Stimulated activated CD4-positive, alpha-beta T cell treated with anti-CD3 and anti-CD28 coated beads, Interleukin-12 subunit alpha, Interleukin-12 subunit beta, amount 100 ng/mL, for 4 hours (primary cell): ENCODE measurements around the gene CNPY4.

Source experiments
- DNase-seq: peaks from one replicate; pipeline ENCODE4 v3.0.0-alpha.2; 2020

Gene CNPY4

GRCh38 chr7:100119072-100119969, at the start of gene CNPY4, which contains the start of gene TAF6:
TSS of gene CNPY4 (plus strand) at chr7:100119634. CDS start at chr7:100119745, 111 bp downstream.
TSS of gene TAF6 (minus strand) at chr7:100119358. CDS start at chr7:100114209, 5,149 bp downstream.
- peak; percentile 93 for DNase-seq

GRCh38 chr7:100069991-100070390, 49.4 kb upstream of the CNPY4 start:
- no peak for DNase-seq

GRCh38 chr7:100071018-100071723, 48.3 kb upstream of the CNPY4 start:
- DNase-seq: no peak

DNA sequence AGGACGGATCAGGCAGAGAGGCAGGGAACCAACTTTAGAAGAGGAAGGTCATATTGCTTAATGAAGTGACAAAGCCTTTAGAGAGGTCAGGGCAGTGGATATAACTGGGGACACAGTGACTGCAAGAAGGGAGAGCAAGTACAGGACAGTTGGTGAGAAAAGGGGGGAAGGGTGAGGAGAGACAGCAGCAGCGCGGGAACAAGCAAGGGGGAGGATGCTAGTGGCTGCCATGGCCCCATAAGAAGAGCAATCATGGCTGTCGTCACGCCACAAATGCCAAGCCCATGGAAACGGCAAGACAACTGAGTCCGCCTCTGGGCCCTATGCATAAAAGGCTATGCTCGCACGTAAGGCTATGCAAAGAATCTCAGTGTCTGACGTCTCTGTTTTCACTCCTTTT, 47.0 kb upstream of the CNPY4 start:
- no peak for DNase-seq

DNA sequence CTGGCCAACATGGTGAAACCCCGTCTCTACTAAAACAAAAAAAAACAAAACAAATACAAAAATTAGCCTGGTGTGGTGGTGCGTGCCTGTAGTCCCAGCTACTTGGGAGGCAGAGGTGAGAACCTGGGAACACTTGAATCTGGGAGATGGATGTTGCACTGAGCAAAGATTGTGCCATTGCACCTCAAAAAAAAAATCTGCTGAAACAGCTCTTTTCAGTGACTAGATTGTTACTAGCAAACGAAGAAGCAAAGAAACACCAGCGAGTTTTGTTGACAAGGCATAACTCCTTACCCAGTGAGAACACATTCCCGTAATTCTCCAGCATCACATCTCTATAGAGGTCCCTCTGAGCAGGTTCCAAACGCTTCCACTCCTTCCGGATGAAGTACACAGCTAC, 44.6 kb upstream of the CNPY4 start:
- DNase-seq: no peak

- DNase-seq: no peak
These were observed 44.0 kb upstream of the CNPY4 start for GRCh38 chr7:100075418-100075817.

- DNase-seq: no peak
These were observed 42.2 kb upstream of the CNPY4 start for GRCh38 chr7:100077205-100077604.

GRCh38 chr7:100079024-100079560, 40.3 kb upstream of the CNPY4 start:
- no peak for DNase-seq

GRCh38 chr7:100080907-100081534, 38.4 kb upstream of the CNPY4 start:
- DNase-seq: no peak

DNA sequence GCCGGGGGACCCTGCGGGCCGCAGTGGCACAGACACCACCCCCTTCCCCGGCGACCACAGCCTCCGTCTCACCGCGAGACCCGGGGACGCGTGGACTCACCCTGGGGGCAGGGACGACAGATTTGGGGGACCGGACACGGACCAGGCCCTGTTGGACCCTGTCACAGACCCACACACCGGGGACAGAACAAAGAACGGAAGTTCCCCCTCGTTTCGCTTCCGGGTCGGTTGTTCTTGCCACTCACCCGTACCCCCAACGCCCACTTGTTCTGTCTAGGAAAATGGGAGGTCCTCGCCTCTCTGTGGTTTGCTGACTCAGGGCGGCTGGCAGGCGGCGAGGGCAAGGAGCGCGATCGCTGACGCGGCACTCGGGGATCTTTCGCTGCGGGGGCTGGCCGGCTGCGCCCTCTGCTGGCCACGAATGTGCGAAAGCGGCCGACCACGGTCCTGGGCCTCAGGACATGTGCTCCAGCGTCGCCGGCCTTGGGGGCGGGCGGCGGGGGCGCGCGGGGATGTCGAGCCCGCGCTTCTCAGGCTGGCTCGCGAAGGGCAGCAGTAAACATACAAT, 37.8 kb upstream of the CNPY4 start, which contains the start of gene ZNF3:
Gene ZNF3, minus strand, starts transcription at position 189 of the 568 bp plus-strand sequence. CDS start 4,366 bp downstream, outside the sequence.
- DNase-seq: peak; percentile 97

DNA sequence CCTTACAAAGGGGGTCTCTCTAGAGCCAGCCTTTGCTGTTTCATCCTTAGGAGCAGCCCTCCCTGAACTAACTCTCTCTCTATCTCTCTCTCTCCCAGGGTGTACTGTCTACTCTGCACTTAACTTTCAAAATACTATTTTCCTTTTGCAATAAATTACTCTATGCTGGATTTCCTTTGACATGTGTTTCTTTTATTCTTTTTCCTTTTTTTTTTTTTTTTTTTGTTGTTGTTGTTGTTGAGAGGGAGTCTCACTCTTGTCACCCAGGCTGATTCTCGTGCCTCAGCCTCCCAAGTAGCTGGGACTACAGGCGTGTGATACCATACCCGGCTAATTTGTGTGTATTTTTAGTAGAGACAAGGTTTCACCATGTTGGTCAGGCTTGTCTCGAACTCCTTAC, 36.5 kb upstream of the CNPY4 start:
- DNase-seq: no peak

DNA sequence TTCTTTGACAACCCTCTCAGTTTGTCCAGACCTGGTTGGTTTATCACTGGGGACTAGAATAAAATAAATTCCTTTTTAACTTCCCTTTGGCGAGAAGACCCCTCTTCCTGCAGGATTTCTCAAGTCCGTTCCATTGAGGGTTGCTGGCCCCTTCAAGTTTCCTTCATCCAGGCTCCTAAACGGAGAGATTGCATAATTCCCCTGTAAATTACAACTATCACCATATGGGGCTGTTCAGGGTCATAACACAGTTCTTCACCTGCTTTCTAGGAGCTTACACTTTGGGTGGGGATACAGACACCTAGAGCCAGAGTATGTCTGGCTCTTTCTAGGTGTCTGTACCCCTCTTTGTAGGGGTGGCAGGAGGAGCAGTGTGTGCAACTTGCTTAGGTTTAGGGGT, 33.9 kb upstream of the CNPY4 start:
- no peak for DNase-seq

DNA sequence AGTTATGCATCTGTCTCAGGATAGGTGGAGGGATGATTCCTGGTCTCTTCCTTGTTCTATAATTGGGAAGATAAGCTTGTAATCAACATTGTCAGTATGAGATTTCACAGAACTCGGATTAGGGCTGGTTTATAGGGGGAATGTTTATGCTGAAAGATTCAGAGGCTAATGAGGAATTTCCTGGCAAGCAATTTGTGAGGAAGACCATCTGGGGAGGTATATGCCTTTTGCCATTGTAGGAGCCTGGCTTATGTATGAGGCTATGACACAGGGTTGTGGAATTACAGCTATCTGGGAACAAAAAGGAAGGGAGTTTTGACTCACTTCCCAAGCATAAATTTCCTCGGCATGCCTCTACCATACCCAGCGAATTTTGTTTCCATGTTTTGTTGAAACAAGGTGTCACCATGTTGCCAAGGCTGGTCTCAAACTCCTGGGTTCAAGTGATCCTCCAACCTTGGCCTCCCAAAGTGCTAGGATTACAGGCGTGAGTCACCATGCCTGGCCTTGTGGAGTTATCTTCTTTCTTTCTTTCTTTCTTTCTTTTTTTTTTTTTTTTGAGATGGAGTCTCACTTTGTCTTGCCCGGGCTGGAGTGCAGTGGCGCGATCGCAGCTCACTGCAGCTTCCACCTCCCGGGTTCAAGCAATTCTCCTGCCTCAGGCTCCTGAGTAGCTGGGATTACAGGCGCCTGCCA, 32.2 kb upstream of the CNPY4 start:
- DNase-seq: no peak

GRCh38 chr7:100088095-100088620, 31.3 kb upstream of the CNPY4 start:
- DNase-seq: no peak

GRCh38 chr7:100088621-100089457, 30.6 kb upstream of the CNPY4 start, which contains the start of gene COPS6:
TSS of gene COPS6 (plus strand) at chr7:100088969. CDS start at chr7:100088991, 22 bp downstream.
- DNase-seq: peak; percentile 91

GRCh38 chr7:100089458-100090196, 29.8 kb upstream of the CNPY4 start:
- DNase-seq: no peak

DNA sequence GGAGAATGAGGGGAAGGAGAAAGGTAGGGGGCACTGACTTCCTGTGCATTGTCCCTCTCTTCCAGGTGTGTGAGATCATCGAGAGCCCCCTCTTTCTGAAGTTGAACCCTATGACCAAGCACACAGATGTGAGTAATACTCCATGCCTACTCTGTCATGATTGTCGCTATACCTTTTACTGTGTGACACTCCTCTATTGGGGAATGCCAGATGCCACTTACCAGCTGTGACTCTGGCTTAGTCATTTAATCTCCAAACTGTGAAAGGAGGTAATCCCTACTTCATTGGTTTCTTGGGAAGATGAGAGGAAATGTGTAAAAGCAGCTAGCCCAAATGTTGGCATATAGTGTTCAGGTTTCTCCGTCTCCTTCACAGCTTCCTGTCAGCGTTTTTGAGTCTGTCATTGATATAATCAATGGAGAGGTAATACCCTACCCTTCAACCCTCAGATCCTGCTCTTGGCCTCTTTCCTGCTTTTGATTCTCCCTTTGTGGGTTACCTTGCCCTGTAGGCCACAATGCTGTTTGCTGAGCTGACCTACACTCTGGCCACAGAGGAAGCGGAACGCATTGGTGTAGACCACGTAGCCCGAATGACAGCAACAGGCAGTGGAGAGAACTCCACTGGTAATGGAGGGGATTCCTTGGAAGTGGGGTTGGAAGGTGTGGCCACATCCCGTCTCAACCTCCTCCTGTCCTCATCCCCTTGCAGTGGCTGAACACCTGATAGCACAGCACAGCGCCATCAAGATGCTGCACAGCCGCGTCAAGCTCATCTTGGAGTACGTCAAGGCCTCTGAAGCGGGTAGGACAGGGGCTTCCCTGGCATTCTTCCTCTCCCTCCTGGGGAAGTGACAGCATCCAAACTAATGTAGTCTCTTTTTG, 28.7 kb upstream of the CNPY4 start:
- DNase-seq: no peak

DNA sequence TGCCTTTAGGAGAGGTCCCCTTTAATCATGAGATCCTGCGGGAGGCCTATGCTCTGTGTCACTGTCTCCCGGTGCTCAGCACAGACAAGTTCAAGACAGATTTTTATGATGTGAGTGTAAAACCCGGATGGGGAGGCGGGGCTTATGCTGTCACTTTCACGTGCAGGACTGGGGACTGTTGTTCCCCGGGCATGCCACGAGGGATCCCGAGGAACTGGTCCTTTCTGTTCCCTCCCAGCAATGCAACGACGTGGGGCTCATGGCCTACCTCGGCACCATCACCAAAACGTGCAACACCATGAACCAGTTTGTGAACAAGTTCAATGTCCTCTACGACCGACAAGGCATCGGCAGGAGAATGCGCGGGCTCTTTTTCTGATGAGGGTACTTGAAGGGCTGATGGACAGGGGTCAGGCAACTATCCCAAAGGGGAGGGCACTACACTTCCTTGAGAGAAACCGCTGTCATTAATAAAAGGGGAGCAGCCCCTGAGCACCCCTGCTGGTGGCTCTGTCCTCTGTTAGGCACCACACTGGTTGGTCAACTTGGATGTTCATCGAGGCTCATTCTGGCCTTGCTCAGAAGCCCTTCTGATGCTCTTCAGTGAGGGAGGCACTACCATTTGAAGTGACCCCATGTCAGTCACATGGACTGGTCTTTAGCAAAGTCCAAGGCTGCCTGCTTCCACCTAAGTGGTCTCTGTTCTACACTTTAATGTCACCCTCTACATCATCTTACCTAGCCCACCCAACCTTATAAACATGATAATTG, 27.8 kb upstream of the CNPY4 start:
- no peak for DNase-seq
